Esophagus muscularis mucosa (tissue), 4 donors: Measurements from ENCODE around the gene ZFAND2B. TPM values are rescaled to one million over a fixed set of nuclear protein-coding genes. Genes with fewer than 3 reads are reported as not detected.
A peak's percentile ranks its signal among the peaks of the same experiment; 100 is the strongest.
"Not testable (repeated sequence)": the region's sequence is repeated elsewhere in the genome, so short reads cannot be mapped to it uniquely, and the experiment has no call there.

ENCODE experiments used
- DNase-seq: peaks from one replicate; pipeline ENCODE4 v3.0.0-alpha.2; 2017; ENCODE audit errors: extremely low spot score
- H3K27ac ChIP-seq, 4 donors: fragments of 200-600 bp; sonication (generic); replicated peaks in 1 of 4; 1 replicate in 3 of 4; 2 replicates in 1 of 4; pipeline ENCODE4 v1.5.1; 2016 to 2019; ENCODE audit warnings: mild to moderate bottlenecking in 1 of 4
- H3K27me3 ChIP-seq, 4 donors: fragments of 200-600 bp; sonication (generic); one replicate each; pipeline versions ENCODE4 v1.5.1 to v1.6.0; 2016 to 2019
- H3K36me3 ChIP-seq, 4 donors: fragments of 200-600 bp; sonication (generic); one replicate each; pipeline ENCODE4 v1.5.1; 2016 to 2019
- H3K4me1 ChIP-seq, 4 donors: fragments of 200-600 bp; sonication (generic); one replicate each; pipeline ENCODE4 v1.5.1; 2016 to 2019
- H3K4me3 ChIP-seq, 4 donors: fragments of 200-600 bp; sonication (generic); 1 replicate in 2 of 4; 2 replicates in 2 of 4; pipeline ENCODE4 v1.5.1; 2016 to 2019; ENCODE audit warnings: mild to moderate bottlenecking in 4 of 4, moderate library complexity in 1 of 4
- H3K9me3 ChIP-seq, 4 donors: fragments of 200-600 bp; sonication (generic); 1 replicate in 3 of 4; 2 replicates in 1 of 4; pipeline ENCODE4 v1.5.1; 2016 to 2019
- EP300 ChIP-seq: sonication (generic); formaldehyde crosslinking; IDR thresholded peaks from one replicate; pipeline ENCODE4 v1.6.1; 2017; ENCODE audit warnings: antibody characterized with exemption
- POLR2A ChIP-seq: fragments of 450-650 bp; IDR thresholded peaks from one replicate; pipeline ENCODE4 v1.6.1; 2017; ENCODE audit warnings: antibody characterized with exemption, moderate library complexity, mild to moderate bottlenecking, low read depth
- POLR2AphosphoS5 ChIP-seq, 2 donors: sonication (generic); formaldehyde crosslinking; IDR thresholded peaks; one replicate each; pipeline ENCODE4 v1.6.1; 2017; ENCODE audit warnings: antibody characterized with exemption in 2 of 2
- WGBS: methylation state at CpG from one replicate; pipeline ENCODE4 v1.1.5; 2018; 5-methylcytosine and 5-hydroxymethylcytosine counted together
- intact Hi-C: fragments of 100-400 bp; cut with DNase I; formaldehyde crosslinking; loops from one replicate; pipeline ENCODE4 v1.15.1; 2023
- total RNA-seq, 4 donors: library from RNA; depleted of rRNA; stranded (reverse); fragments of >200 nt; gene quantifications; one replicate each; pipeline versions ENCODE4 v1.1.0 to v1.2.1, GENCODE V29; 2016
- TF ChIP-seq, protein P1 (sequence below), 3 experiments: fragments of 200-600 bp in 2 of 3; fragments of 450-650 bp in 1 of 3; sonication (generic) in 2 of 3; IDR thresholded peaks; one replicate each; pipeline ENCODE4 v1.5.1; 2017 to 2019; ENCODE audit warnings: antibody characterized with exemption in 3 of 3, mild to moderate bottlenecking in 2 of 3, moderate library complexity in 1 of 3

ZFAND2B gene
- total RNA-seq, 4 donors from 2014 or later = 27.0 to 50.1 (median 36.9) TPM

DNA sequence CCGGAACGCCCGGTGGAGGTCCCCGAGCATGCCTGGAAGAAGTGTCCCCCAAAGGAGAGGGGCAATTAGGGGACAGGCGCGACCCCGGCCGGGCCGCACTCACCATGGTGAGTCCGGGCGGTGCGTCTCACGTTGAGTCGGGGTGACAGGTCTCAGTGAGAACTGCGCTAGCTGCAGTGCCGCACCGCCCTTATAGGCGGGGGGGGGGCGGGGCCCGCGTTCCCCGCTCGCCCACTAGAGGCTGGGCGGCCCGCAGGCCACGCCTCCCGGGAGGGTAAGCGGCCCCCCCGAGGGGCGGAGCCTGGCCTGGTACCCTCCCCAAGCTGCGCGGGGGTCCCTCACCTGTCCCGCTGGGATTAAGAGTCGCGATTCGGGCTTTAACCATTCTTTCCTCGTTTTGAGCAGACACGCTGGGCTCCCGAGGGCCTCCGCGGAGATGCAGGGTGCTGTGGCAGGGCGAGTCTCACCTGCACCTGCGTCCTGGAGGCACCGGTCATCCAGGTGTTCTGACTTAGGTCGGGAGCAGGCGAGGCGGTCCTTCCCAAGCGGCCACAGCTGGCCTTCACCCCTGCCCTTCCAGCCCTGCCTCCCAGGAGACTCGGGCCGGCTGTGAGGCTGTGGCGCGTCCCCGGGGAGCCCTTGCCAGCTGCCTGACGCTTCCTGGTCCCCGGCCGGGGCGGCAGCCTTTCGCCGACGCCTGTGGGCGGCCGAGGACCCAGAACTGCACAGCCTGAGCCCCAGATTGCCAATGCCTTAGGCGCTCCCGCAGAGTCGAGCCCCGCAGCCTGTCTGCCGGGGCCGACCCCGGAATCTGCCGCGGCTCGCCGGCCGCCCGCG lies 47.4 kb downstream of the ZFAND2B start, which contains the start of gene TUBA4A:
Gene TUBA4A (minus strand): TSS at position 166 of the 837 bp plus-strand sequence. CDS start 60 bp downstream, at position 106.
- H3K4me1 ChIP-seq = peaks cover 43 to 62% (median 58%) of the 10 kb centered on the region in 4 donors
- 0% methylated on average over 2 of the region's 76 CpGs for WGBS
- intact Hi-C loops = no loop called here
- peak within 1 kb of the TSS; percentile 65 to 81 (median 76) for H3K4me3 ChIP-seq
- peak; percentile 96 for TF ChIP-seq POLR2A
- TF ChIP-seq, protein P1, sequence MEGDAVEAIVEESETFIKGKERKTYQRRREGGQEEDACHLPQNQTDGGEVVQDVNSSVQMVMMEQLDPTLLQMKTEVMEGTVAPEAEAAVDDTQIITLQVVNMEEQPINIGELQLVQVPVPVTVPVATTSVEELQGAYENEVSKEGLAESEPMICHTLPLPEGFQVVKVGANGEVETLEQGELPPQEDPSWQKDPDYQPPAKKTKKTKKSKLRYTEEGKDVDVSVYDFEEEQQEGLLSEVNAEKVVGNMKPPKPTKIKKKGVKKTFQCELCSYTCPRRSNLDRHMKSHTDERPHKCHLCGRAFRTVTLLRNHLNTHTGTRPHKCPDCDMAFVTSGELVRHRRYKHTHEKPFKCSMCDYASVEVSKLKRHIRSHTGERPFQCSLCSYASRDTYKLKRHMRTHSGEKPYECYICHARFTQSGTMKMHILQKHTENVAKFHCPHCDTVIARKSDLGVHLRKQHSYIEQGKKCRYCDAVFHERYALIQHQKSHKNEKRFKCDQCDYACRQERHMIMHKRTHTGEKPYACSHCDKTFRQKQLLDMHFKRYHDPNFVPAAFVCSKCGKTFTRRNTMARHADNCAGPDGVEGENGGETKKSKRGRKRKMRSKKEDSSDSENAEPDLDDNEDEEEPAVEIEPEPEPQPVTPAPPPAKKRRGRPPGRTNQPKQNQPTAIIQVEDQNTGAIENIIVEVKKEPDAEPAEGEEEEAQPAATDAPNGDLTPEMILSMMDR (IDR thresholded peaks at IDR 0.05) = peak; percentile 11 to 25 (median 20)
- TF ChIP-seq POLR2AphosphoS5 (IDR thresholded peaks at IDR 0.05) = peak; percentile 92 to 98
- TF ChIP-seq EP300 = no peak
- DNase-seq = peak; percentile 93
- H3K27ac ChIP-seq = peak within 1 kb of the TSS; percentile 83 to 89 (median 85)
- H3K9me3 ChIP-seq = no peaks in the 10 kb centered on the region
- H3K36me3 ChIP-seq = peaks cover 7 to 21% (median 17%) of the 10 kb centered on the region in 4 donors
- H3K27me3 ChIP-seq = peaks cover 0 to 10% (median 0%) of the 10 kb centered on the region in 4 donors

DNA sequence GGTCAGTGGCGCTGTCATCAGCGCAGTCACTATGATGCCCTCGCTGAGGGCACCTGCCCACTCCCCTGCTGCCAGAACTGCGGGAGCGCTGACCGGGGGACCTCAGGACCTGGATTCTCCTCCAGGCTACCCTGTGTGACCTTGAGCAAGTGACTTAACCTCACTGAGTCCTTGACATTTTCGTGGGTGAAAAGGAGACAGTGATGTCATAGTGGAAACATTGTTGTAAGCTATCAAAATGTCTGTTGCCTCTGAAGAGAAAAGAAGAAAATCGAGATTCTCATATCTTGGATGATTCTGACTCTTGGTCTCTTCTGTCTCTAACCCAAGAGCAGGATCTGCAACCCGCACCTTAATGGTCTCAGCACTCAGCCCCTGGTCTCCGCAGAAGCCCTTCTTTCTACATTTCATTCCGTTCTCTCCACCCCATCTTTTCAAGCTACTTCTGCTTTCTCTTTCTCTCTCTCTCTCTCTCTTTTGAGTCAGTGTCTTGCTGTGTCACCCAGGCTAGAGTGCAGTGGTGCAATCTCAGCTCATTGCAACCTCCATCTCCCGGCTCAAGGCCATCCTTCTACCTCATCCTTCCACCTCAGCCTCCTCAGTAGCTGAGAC lies 48.1 kb downstream of the ZFAND2B start:
- peaks cover 7 to 17% (median 16%) of the 10 kb centered on the region in 4 donors for H3K36me3 ChIP-seq
- 42% methylated on average over 6 of the region's 12 CpGs for WGBS
- TF ChIP-seq, protein P1 (IDR thresholded peaks at IDR 0.05) = no peak
- TF ChIP-seq POLR2AphosphoS5 (IDR thresholded peaks at IDR 0.05) (no peak), POLR2A (no peak), EP300 (no peak)
- H3K27me3 ChIP-seq = peaks cover 0 to 10% (median 0%) of the 10 kb centered on the region in 4 donors
- H3K9me3 ChIP-seq = no peaks in the 10 kb centered on the region
- no peak for DNase-seq
- peaks cover 35 to 55% (median 51%) of the 10 kb centered on the region in 4 donors for H3K4me1 ChIP-seq
- peak overlapping the region; percentile 65 to 81 (median 76) for H3K4me3 ChIP-seq
- H3K27ac ChIP-seq = peak overlapping the region; percentile 83 to 89 (median 85)
- intact Hi-C loops = no loop called here

DNA sequence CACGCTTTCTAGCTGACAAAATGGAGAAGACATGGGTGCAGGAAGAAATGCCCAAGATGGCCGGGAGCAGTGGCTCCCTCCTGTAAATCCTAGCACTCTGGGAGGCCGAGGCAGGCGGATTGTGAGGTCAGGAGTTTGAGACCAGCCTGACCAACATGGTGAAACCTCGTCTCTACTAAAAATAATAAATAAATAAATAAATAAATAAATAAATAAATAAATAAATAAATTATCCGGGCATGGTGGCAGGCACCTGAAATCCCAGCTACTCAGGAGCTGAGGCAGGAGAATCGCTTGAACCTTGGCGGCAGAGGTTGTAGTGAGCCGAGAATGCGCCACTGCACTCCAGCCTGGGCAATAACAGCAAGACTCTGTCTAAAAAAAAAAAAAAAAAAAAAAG lies 52.4 kb downstream of the ZFAND2B start:
- intact Hi-C loops, H3K4me3 ChIP-seq, H3K27ac ChIP-seq, H3K9me3 ChIP-seq, H3K36me3 ChIP-seq, DNase-seq: not testable (repeated sequence)
- peaks cover 5 to 13% (median 11%) of the 10 kb centered on the region in 4 donors for H3K4me1 ChIP-seq
- H3K27me3 ChIP-seq = peaks cover 0 to 30% (median 0%) of the 10 kb centered on the region in 4 donors
- 89% methylated on average over 10 of the region's 10 CpGs for WGBS

Other genes starting within 250 kb of the ZFAND2B start
- under 1 TPM in 3 of 4 donors, not detected in 1; under 0.01 to 0.52 (median 0.33) TPM for gene CDK5R2, start 247.1 kb upstream of the ZFAND2B start, total RNA-seq
- gene FEV, start 221.6 kb upstream of the ZFAND2B start, total RNA-seq = not detected
- gene CRYBA2, start 213.4 kb upstream of the ZFAND2B start, total RNA-seq = not detected
- gene CFAP65, start 165.3 kb upstream of the ZFAND2B start, total RNA-seq = not detected
- not detected for gene IHH, start 145.9 kb upstream of the ZFAND2B start, total RNA-seq
- gene NHEJ1, start 46.0 kb upstream of the ZFAND2B start, total RNA-seq = 10 to 100 TPM; 15.1 to 24.4 (median 17.8) TPM
- gene SLC23A3, start 36.8 kb upstream of the ZFAND2B start, total RNA-seq = under 1 TPM; 0.23 to 0.58 (median 0.37) TPM
- gene CNPPD1, start 29.9 kb upstream of the ZFAND2B start, total RNA-seq = 10 to 100 TPM; 41.9 to 98.0 (median 61.9) TPM
- 10 to 100 TPM; 44.0 to 69.3 (median 56.3) TPM for gene RETREG2, start 28.5 kb upstream of the ZFAND2B start, total RNA-seq
- 10 to 100 TPM; 17.4 to 27.3 (median 19.6) TPM for gene ABCB6, start 12.2 kb downstream of the ZFAND2B start, total RNA-seq
- 10 to 100 TPM; 41.5 to 75.3 (median 56.2) TPM for gene ATG9A, start 22.9 kb downstream of the ZFAND2B start, total RNA-seq
- 10 to 100 TPM; 20.4 to 34.1 (median 27.6) TPM for gene ANKZF1, start 23.0 kb downstream of the ZFAND2B start, total RNA-seq
- 1 to 10 TPM; 3.3 to 6.4 (median 5.6) TPM for gene GLB1L, start 38.7 kb downstream of the ZFAND2B start, total RNA-seq
- gene STK16, start 38.7 kb downstream of the ZFAND2B start, total RNA-seq = 10 to 100 TPM; 12.8 to 21.6 (median 16.7) TPM
- not detected for gene TUBA4B, start 46.5 kb downstream of the ZFAND2B start, total RNA-seq
- 100 to 1,000 TPM in 1 of 4 donors, 10 to 100 TPM in 3; 44.2 to 132 (median 74.4) TPM for gene TUBA4A, start 47.1 kb downstream of the ZFAND2B start, total RNA-seq
- gene DNAJB2, start 72.6 kb downstream of the ZFAND2B start, total RNA-seq = 10 to 100 TPM; 33.3 to 84.8 (median 50.7) TPM
- gene PTPRN, start 102.6 kb downstream of the ZFAND2B start, total RNA-seq = 1 to 10 TPM; 2.1 to 6.6 (median 4.1) TPM
- gene RESP18, start 126.0 kb downstream of the ZFAND2B start, total RNA-seq = not detected
- gene DNPEP, start 181.1 kb downstream of the ZFAND2B start, total RNA-seq = 100 to 1,000 TPM in 1 of 4 donors, 10 to 100 TPM in 3; 44.9 to 102 (median 61.6) TPM
- gene DES, start 211.6 kb downstream of the ZFAND2B start, total RNA-seq = over 10,000 TPM; 19,781 to 23,770 (median 22,752) TPM
- 100 to 1,000 TPM; 115 to 251 (median 180) TPM for gene SPEG, start 228.1 kb downstream of the ZFAND2B start, total RNA-seq